Activated CD8-positive, alpha-beta memory T cell treated with anti-CD3 and anti-CD28 coated beads, Interleukin-2, amount 50 U/mL, for 1 hour (primary cell): ENCODE data around the gene MED27.
"Not testable (repeated sequence)": the region's sequence is repeated elsewhere in the genome, so short reads cannot be mapped to it uniquely, and the experiment has no call there.

Experiments used
- DNase-seq: peaks from one replicate; pipeline ENCODE4 v3.0.0-alpha.2; 2020; ENCODE audit errors: extremely low read depth

Gene MED27

GRCh38 chr9:132020272-132020671, 59.4 kb downstream of the MED27 start:
- DNase-seq, result no peak

DNA sequence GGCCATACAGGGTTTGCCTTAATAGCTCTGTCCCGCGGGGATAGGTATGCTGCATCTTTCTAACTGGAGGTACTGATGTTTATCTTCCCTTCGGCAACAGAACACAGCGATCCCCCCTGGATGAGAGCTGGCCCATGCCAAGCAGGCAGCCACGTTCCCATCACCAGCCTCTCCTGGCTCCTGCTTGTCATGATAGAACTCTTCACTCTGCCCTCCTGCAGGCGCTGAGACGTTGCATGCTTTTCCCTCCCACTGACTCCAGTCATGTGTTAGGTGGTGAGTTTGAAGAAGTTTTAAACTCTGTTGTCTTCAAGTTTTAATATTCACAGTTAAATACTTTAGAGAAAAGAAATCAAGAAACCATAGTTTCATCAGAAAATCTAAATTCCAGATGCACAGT, 60.0 kb downstream of the MED27 start:
- DNase-seq, result no peak

DNA sequence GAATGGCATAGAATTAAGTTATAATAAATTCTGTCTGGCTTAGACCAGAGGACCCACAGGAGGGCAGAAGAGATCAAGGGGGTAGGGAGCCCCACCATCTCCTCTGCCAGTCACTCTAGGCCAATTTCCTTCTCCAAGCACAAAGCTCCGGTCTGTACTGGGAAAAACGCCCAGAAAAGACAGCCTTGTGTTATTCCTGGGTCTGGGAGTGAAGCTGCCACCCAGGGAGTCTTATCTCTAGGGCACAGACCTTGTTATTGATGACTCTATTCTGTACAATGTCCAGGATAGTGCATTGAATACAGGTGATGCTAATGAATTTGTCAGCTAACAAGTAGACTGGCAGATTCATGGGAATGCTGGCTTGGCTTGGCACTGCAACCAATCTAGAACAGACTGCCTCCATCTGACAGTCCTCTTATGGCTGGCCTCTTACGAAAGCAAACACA, 60.7 kb downstream of the MED27 start:
- no peak for DNase-seq

- DNase-seq, result no peak
Observed at GRCh38 chr9:132016456-132016855, 63.2 kb downstream of the MED27 start.

DNA sequence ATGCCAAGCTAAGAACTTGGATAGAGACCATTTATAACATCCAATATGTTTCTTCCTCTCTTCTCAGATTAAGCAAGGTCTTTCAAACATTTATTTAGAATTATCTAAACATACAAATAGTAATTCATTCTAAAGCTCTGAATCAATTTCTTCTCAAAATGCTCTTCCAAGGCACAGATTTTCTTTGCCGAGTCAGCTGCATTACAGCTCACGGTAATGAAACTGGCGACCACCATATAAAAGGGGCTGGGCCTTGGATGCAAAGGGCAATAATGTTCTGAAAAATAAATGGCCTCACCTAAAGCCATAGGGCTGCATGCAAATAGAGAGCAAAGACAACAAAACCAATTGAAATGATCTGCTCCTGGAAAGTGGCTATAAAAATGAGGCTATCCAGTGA, 63.8 kb downstream of the MED27 start:
- no peak for DNase-seq

GRCh38 chr9:132014218-132014805, 65.4 kb downstream of the MED27 start:
- no peak for DNase-seq

DNA sequence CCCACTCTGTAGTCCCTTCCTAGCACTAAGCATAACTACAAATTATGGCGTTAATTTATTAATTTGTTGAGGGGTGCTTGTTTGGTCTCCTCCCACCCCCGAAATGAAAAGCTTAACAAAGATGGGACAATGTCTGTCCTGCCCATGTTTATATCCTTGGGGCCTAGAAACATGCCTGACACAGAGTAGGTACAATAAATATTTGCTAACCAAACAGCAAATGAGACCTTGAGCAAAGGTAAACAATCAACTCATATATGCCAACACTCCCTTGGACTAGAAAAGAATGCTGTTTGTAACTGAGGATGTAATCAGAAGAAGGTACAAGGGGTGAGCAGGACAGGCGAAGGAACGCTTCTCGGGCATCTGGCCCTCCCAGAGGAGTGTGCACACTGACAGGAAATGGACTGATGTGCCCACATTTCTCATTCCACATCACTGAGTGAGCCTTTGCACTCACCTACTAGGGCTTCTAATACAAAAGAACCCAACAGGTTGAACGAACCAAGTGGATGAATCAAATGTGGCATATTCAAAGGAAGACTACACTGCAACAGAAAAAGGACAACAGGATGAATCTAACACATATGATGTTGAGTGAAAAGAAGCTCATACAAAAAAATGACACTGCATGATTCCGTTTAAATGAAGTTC, 66.8 kb downstream of the MED27 start:
- no peak for DNase-seq

DNA sequence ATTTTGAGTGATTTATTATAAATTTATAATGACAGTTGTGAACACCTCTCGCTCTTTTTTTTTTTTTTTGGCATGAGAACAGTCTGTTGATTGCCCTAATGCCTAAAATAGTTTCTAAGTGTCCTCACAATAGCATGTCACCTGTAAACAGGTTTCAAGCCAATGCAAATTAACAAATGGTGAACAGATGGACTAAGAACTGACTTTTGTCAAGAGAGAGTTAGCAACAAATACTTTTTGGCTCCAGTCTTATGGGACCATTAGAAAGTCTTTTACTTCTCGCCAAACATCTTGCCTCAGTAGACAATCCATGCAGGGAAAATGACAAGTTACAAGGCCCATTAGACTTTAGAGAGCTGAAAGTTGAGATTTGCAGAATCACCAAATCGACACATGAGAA, 67.8 kb downstream of the MED27 start:
- DNase-seq, result no peak

DNA sequence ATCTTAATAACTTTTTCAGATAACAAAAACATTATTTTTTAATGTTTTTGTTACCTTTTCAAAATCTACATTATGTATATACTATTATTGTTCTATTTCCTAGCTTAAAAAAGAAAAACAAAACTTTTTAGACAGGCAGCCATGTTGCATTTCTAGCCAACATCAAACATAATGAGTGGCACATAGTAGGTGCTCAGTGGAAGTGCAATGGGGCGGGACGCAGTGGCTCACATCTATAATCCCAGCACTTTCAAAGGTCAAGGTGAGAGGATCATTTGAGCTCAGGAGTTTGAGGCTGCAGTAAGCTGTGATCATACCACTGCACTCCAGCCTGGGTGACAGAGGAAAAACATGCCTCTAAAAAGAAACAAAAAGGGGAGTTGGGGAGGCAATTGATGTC, 68.4 kb downstream of the MED27 start:
- DNase-seq, result no peak

DNA sequence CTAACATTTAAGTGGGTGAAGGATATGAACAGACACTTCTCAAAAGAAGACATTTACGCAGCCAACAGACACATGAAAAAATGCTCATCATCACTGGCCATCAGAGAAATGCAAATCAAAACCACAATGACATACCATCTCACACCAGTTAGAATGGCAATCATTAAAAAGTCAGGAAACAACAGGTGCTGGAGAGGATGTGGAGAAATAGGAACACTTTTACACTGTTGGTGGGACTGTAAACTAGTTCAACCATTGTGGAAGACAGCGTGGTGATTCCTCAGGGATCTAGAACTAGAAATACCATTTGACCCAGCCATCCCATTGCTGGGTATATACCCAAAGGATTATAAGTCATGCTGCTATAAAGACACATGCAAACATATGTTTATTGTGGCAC, 69.5 kb downstream of the MED27 start:
- DNase-seq, result not testable (repeated sequence)

- no peak for DNase-seq
Observed at GRCh38 chr9:132008855-132009812, 70.5 kb downstream of the MED27 start.

DNA sequence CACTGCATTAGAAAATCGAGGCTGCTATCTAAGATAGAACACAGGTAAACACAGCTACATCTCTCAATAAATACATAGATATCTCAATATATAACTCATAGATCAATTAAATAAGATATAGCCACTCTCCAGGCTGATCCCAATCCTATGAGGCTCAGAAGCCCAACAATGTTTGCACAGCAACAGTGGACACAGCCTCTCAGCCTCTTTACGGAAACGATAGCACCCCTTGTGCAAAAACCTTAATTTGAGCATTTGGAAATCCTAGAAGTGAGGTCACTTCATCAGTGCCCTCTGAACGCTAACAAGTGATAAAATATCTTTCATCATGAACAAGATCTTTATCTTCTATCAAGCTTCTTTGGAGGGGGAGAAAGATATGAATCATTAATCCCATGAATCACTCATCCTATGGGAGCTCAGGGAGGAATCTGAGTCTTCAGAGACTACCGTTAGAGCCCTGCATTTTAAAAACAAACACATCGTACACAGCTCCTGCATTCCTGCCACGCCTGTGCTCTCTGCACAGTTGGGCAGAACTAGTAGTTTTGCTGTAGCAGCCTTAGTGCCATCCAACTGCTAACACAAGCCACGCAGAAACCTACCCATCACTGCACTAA, 71.4 kb downstream of the MED27 start:
- no peak for DNase-seq

DNA sequence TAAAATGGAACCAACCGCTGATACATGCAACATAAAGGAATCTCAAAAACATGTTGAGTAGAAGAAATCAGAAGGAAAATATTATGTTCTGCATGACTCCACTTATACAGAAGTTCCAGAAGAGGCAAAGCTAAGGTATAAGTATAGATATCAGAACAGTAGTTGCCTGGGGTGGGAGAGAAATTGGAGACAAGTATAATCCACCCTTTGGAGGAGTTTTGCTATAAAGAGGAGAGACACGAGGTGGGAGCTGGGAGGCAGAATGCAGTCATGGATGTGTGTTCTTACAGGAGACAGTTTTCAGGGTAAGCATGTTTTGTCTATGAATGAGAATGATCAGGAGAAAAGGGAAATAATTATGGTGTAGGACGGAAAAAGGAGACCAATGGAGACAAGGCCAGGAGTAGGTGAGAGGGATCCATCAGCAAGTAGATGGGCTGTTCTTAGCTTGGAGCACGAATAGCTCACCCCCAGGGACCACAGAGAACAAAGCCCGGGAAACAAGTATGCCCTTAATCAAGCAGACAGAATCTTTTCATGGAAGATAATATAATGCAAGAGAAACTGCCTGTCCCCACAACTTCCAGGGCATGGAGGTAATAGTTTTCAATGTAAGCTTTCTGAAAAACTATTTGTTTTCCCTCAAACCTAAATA, 72.2 kb downstream of the MED27 start:
- no peak for DNase-seq

GRCh38 chr9:132006677-132007370, 72.8 kb downstream of the MED27 start:
- DNase-seq, result no peak

- DNase-seq, result no peak
Observed at GRCh38 chr9:132005899-132006298, 73.8 kb downstream of the MED27 start.

DNA sequence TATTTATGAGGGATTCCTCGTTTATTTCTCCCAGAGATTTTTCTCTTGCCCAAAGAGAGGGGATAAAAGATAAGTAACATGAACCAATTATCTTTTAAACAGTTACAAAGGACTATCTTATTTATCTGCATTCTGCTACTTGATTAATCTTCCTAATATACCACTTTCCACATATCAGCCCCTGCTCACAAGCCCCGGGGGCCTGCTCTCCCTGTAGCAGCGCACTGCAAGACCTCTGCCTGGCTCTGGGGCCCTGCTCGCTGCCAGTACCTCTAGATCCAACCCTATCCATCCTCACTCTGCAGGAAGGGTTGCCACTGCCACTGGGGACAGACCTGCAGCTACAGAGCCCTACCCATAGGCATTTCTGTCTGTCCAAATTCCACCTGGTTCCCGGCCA, 75.3 kb downstream of the MED27 start:
- DNase-seq, result no peak

GRCh38 chr9:132003896-132004295, 75.8 kb downstream of the MED27 start:
- no peak for DNase-seq

DNA sequence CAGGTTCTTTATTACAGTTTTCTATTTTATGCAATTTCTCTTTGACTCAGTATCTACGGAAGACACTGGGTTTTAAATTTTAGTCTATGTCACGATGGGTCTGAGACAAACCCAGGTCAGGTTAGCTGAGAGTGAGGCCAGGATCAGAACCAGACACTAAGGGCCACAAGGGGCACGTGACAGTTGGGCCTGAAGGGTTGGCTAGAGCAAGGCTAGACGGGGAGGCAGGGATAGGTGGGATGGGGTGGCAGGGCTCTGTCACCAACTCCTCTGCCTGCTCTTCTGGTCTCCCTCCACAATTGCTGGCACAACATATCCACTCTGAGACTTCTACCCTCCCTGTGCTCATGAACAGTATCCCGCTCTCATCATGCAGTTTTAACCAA, 76.4 kb downstream of the MED27 start:
- DNase-seq, result no peak

- no peak for DNase-seq
Observed at GRCh38 chr9:132002643-132003318, 76.9 kb downstream of the MED27 start.

DNA sequence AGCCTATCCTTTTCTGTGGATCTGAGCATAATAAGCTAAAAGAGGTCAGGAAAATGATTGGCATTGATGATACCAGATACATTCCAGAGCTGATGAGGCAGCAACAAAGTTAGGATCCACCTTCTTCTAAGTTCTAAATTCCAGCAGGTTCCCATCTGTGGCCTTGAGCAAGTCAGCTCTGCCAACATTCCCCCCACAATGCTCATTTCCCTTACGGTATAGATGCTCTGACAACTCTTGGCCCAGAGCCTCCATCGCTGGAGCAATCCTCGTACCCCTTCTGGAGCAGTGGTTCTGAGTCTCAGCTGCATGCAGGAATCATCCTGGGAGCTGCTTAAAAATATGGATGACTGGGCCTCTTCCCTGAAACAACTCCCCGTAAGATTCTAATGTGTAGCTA, 78.1 kb downstream of the MED27 start:
- DNase-seq, result no peak

DNA sequence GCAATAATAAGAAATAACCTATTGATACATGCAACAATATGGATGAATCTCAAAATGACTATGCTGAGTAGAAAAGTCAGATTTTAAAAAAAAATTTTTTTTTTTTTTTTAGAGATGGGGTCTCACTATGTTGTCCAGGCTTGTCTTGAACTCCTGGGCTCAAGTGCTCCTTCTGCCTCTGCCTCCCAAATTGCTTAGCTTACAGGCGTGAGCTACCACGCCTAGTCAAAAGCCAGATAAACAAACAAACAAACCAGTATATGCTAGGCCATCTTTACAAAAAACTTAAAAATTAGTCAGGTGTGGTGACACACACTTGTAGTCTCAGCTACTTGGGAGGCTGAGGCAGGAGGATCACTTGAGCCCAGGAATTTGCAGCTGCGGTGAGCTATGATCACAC, 79.0 kb downstream of the MED27 start:
- DNase-seq, result no peak
